HG03342 (cell line): ENCODE measurements around the gene ASB6.

Experiments used
- ATAC-seq: cut with Tn5 transposase; IDR thresholded peaks from one replicate; pipeline ENCODE4 v1.9.1; 2021; ENCODE audit warnings: mild to moderate bottlenecking, moderate library complexity; ENCODE audit not compliant: unreplicated experiment

ASB6 gene, protein sequence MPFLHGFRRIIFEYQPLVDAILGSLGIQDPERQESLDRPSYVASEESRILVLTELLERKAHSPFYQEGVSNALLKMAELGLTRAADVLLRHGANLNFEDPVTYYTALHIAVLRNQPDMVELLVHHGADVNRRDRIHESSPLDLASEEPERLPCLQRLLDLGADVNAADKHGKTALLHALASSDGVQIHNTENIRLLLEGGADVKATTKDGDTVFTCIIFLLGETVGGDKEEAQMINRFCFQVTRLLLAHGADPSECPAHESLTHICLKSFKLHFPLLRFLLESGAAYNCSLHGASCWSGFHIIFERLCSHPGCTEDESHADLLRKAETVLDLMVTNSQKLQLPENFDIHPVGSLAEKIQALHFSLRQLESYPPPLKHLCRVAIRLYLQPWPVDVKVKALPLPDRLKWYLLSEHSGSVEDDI

DNA sequence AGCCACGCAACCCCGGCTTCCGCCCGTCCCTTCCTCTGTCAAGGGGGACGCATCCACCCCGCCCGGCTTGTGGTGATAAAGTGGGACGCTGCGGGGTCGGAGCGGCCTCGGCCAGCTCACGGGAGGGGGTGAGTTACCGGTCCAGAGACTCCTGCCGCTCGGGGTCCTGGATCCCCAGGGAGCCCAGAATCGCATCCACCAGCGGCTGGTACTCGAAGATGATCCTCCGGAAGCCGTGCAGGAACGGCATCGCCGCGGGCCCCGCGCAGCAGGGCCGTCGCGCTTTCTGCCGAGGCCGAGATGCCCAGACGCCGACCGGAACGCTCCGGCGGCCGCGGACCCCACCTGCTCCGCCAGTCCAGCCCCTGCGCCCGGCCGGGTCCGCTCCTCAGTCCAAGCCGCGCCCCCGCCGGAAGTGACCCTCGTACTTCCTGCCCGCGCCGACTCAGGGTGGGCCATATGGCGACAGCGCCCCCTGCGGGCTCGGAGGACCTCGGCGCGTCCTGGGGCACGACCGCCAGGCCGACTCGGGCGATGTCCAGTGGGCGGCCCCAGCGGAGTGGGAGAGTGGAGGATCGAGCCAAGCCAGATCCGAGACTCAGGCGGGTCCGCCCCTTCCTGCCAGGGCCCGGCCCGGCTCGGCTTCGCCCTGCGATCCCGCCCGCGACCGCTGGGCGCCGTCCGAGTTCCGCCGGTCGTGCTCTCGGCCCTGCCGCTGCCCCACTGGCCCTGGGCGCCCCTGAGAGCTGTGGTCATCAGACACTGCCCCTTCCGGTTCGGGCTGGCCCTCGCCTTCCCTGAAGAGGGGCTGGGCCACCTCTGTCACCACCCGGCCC is at the start of gene ASB6:
Gene ASB6, minus strand, starts transcription at position 402 of the 836 bp plus-strand sequence. Its CDS starts 152 bp downstream, at position 250.
- peak; percentile 84 for ATAC-seq

GRCh38 chr9:129688285-129689043 is 46.5 kb upstream of the ASB6 start:
- ATAC-seq, result no peak

DNA sequence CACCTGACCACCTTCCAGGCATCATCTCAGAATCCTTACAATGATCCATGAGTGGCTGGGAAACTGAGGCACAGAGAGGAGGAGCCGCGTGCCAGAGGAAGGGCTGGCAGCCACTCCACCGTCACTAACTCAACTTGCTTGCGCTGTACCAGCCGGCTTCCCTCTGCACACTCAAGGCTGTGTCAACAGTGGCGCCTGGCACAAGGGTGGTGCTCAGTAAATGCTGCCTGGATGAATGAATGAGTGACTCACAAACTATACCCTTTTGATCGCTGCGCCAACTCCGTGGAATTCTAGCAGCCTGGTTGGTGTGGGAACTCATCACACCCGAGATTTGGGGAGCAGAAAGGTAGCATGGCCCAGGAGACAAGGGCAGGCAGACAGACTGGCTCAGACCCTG is 45.4 kb upstream of the ASB6 start:
- ATAC-seq, result no peak

GRCh38 chr9:129686736-129687135 is 44.8 kb upstream of the ASB6 start:
- ATAC-seq, result no peak

DNA sequence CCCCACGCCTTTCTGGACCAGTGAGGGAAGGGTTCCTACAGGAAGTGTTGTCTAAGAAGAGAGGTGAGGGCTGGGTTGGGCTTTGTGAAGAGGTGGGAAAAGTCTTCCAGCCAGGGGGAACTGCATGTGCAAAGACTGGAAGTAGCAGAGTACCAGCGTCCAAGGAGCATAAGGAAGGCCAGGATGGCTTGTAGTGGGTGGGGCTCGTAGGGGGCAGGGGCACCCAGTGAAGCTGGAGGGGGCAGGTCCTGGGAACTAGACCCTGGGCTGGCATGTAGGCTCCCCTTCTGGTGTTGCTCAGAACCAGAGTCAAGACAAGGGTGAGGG is 43.9 kb upstream of the ASB6 start:
- no peak for ATAC-seq

- no peak for ATAC-seq
Measured at GRCh38 chr9:129685220-129685932, 43.4 kb upstream of the ASB6 start.

GRCh38 chr9:129682381-129682780 is 40.4 kb upstream of the ASB6 start:
- no peak for ATAC-seq

GRCh38 chr9:129681924-129682323 is 40.0 kb upstream of the ASB6 start:
- ATAC-seq, result no peak

DNA sequence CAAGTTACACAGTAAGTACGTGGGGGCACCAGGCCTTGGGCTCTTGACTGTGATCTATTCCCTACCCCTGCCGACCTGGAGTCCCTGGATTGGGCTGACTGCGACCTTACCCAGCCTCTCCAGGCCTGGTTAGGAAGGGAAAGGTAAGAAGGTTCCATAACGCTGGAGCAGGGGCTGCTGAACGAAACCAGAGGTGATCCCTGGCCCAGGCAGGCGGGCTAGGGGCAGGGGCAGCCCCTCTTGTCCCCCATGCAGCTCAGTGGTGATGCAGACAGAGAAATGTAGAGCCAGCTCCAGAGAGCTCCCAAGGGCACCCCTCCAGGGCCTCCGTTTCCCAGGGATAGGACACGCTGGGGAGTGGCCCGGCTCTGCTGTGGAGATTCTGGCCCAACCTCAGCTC is 37.6 kb upstream of the ASB6 start:
- ATAC-seq, result no peak

- no peak for ATAC-seq
Measured at GRCh38 chr9:129678844-129679243, 36.9 kb upstream of the ASB6 start.

GRCh38 chr9:129677456-129677855 is 35.5 kb upstream of the ASB6 start:
- ATAC-seq, result no peak

DNA sequence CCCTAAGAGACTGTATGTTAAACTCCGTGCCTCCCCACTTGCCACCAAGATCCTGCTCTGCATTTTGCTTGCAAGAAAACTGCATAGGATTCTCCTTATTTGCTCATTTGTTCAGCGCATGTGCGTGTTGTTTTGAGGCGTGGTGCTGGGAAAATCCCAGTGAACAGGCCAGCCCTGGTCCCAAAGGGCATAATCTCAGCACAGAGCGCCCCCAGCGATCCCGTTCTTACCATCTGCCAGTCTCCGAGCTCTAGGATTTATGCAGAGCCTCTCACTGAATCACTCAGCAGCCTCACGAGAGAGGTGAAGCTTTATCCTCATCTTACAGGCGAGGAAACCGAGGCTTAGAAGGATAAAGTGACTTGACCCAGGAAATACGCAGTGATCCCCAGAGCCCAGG is 35.0 kb upstream of the ASB6 start:
- ATAC-seq, result no peak

- no peak for ATAC-seq
Measured at GRCh38 chr9:129676287-129676686, 34.3 kb upstream of the ASB6 start.

- ATAC-seq, result no peak
Measured at GRCh38 chr9:129675620-129676019, 33.7 kb upstream of the ASB6 start.

DNA sequence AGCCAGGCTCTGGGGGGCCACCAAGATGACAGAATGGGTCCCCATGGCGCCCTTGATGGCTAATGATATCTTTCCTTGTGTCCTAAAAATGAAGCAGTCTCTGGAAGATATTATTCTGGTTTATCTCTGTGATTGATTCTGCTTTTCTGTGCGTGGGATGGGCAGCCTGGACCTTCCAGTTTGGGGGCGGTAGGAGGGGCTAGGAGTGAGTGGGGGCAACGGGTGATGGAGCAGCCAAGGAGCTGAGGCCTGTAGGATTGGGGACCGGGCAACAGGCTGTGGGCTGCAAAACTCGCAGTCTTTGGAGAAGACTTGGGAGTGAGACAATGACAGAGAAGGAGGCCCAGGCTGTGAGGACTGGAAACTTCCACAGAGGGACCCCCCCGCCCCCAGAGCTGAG is 32.3 kb upstream of the ASB6 start:
- ATAC-seq, result no peak

DNA sequence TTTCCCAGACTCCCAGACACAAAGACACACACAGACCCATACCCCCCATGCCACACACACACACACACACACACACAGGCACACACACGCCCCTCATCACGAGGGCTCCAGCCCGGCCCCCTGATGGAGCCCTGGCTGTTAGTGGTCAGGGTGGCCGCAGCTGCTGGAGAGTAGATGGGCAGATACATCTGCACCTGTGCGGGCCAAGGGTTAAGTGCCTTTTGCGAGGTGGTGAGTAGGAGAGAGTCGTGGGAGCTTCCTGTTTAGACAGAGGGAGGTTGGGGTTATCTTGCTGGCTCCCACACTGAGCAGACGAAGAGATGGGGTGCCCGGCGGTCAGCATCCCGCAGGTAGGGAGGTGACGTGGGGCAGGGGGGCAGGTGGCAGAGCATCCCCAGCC is 31.7 kb upstream of the ASB6 start:
- no peak for ATAC-seq

GRCh38 chr9:129672702-129673101 is 30.8 kb upstream of the ASB6 start:
- ATAC-seq, result no peak

GRCh38 chr9:129671519-129671918 is 29.6 kb upstream of the ASB6 start:
- no peak for ATAC-seq

DNA sequence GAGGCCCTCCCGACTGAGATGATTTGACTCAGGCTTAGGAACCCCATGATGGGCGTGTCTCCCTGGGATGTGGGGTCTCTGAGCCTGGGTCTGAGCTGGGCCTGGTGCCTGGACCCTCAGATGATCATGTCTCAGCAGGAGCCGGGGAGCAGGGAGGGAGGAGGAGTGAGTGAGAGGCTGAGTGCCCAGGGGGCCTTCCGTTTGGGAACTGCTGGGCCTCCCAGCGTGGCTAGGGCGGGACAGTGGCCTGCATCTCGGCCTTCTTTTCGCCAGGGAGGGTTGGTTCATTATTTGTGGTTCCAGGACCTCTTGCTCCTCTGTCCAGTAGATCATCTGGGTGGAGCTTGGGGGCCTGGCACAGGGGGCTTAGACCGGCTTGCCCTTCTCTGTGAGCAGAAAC is 29.1 kb upstream of the ASB6 start:
- no peak for ATAC-seq

DNA sequence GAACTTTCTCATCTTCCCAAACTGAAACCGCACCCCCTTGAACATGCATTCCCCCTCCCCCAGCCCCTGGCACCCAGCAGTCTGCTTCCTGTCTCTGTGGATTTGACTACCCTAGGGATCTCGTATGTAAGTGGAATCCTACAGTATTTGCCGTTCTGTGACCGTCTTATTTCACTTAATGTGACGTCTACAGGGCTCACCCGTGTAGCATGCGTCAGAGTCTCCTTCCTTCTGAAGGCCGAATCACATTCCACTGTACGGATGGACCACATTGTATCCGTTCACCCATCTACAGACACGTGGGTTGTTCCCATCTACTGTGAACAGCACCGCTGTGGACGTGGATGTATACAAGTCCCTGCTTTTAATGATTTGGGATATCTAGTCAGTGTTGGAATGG is 28.0 kb upstream of the ASB6 start:
- ATAC-seq, result no peak
